ENCODE results near the gene CDC42EP5.

The CDC42EP5 gene

GRCh38 chr19:54489766-54490165 lies 16.7 kb upstream of the CDC42EP5 start:
- no peak for TF ChIP-seq CTCF (IDR thresholded peaks at IDR 0.05)
- H3K27me3 ChIP-seq = peaks cover 94% of the 10 kb centered on the region
- no peak overlapping the region for H3K27ac ChIP-seq
- H3K4me3 ChIP-seq (ENCODE audit: low read depth in 1 of 2, low read length in 1 of 2) = no peak overlapping the region
- H3K9me3 ChIP-seq = no peaks in the 10 kb centered on the region
- H3K4me1 ChIP-seq (ENCODE audit: control insufficient read depth in 1 of 2, insufficient read depth in 1 of 2, low read depth in 1 of 2, low read length in 1 of 2) = no peaks in the 10 kb centered on the region
- H3K36me3 ChIP-seq = no peaks in the 10 kb centered on the region

GRCh38 chr19:54489341-54489740 lies 16.2 kb upstream of the CDC42EP5 start:
- no peaks in the 10 kb centered on the region for H3K9me3 ChIP-seq
- H3K27me3 ChIP-seq = peaks cover 94% of the 10 kb centered on the region
- H3K4me1 ChIP-seq (ENCODE audit: control insufficient read depth in 1 of 2, insufficient read depth in 1 of 2, low read depth in 1 of 2, low read length in 1 of 2) = no peaks in the 10 kb centered on the region
- H3K27ac ChIP-seq = no peak overlapping the region
- H3K4me3 ChIP-seq (ENCODE audit: low read depth in 1 of 2, low read length in 1 of 2) = no peak overlapping the region
- no peaks in the 10 kb centered on the region for H3K36me3 ChIP-seq
- no peak for TF ChIP-seq CTCF (IDR thresholded peaks at IDR 0.05)

- H3K4me1 ChIP-seq (ENCODE audit: control insufficient read depth in 1 of 2, insufficient read depth in 1 of 2, low read depth in 1 of 2, low read length in 1 of 2) = peaks cover 11% of the 10 kb centered on the region in 2 experiments
- H3K4me3 ChIP-seq (ENCODE audit: low read depth in 1 of 2, low read length in 1 of 2) = no peak overlapping the region
These were observed 12.8 kb upstream of the CDC42EP5 start for GRCh38 chr19:54485851-54486250.

GRCh38 chr19:54484451-54484850 lies 11.4 kb upstream of the CDC42EP5 start:
- no peak overlapping the region for H3K27ac ChIP-seq
- H3K27me3 ChIP-seq = peaks cover 72% of the 10 kb centered on the region
- no peaks in the 10 kb centered on the region for H3K36me3 ChIP-seq
- no peak for TF ChIP-seq CTCF (IDR thresholded peaks at IDR 0.05)
- peaks cover 23 to 24% of the 10 kb centered on the region in 2 experiments for H3K4me1 ChIP-seq (ENCODE audit: control insufficient read depth in 1 of 2, insufficient read depth in 1 of 2, low read depth in 1 of 2, low read length in 1 of 2)
- no peak overlapping the region for H3K4me3 ChIP-seq (ENCODE audit: low read depth in 1 of 2, low read length in 1 of 2)
- no peaks in the 10 kb centered on the region for H3K9me3 ChIP-seq

More at GRCh38 chr19:54485851-54486250, 12.8 kb upstream of the CDC42EP5 start:
- peaks cover 80% of the 10 kb centered on the region for H3K27me3 ChIP-seq
- no peak for TF ChIP-seq CTCF (IDR thresholded peaks at IDR 0.05)
- H3K27ac ChIP-seq = no peak overlapping the region
- H3K36me3 ChIP-seq = no peaks in the 10 kb centered on the region
- H3K9me3 ChIP-seq = no peaks in the 10 kb centered on the region

GRCh38 chr19:54482889-54483288 lies 9.8 kb upstream of the CDC42EP5 start:
- Histone ChIP-seq H3K4me3 (ENCODE audit: low read depth in 1 of 2, low read length in 1 of 2) (no peak overlapping the region), H3K9me3 (no peaks in the 10 kb centered on the region), H3K27me3 (peaks cover 72% of the 10 kb centered on the region), H3K36me3 (no peaks in the 10 kb centered on the region), H3K27ac (no peak overlapping the region), H3K4me1 (ENCODE audit: control insufficient read depth in 1 of 2, insufficient read depth in 1 of 2, low read depth in 1 of 2, low read length in 1 of 2) (peaks cover 23 to 24% of the 10 kb centered on the region in 2 experiments)
- TF ChIP-seq CTCF (IDR thresholded peaks at IDR 0.05) = no peak

All from neutrophil (primary cell).